GM23338 (cell line): ENCODE results near the gene PSMD10. TPM values are rescaled to one million over a fixed set of nuclear protein-coding genes. Genes with fewer than 3 reads are reported as not detected.

Experiments used
- ATAC-seq: fragments of 200-7000 bp; cut with Tn5 transposase; 3 replicates; pipeline ENCODE4 v1.9.1; 2020
- DNase-seq: peaks from one replicate; pipeline ENCODE4 v3.0.0-alpha.2; 2015; ENCODE audit warnings: low spot score
- H2AFZ ChIP-seq: fragments of 200-600 bp; sonication (generic); 2 replicates; pipeline ENCODE4 v1.8.0; 2016; ENCODE audit warnings: antibody characterized with exemption, mild to moderate bottlenecking, moderate library complexity
- H3F3A ChIP-seq: fragments of 200-600 bp; sonication (generic); replicated peaks from 2 replicates; pipeline ENCODE4 v1.8.0; 2017; ENCODE audit warnings: antibody characterized with exemption, mixed run types, low read depth
- H3K27ac ChIP-seq: fragments of 200-600 bp; sonication (generic); 2 replicates; pipeline ENCODE4 v1.6.1; 2016; ENCODE audit warnings: low read depth
- H3K27me3 ChIP-seq: fragments of 200-600 bp; sonication (generic); 2 replicates; pipeline ENCODE4 v1.8.0; 2016; ENCODE audit warnings: mild to moderate bottlenecking, mixed run types, moderate library complexity; ENCODE audit not compliant: insufficient read depth
- H3K36me3 ChIP-seq: fragments of 200-600 bp; sonication (generic); 2 replicates; pipeline ENCODE4 v1.8.0; 2016; ENCODE audit warnings: mild to moderate bottlenecking; ENCODE audit not compliant: insufficient read depth
- H3K4me1 ChIP-seq: fragments of 200-600 bp; sonication (generic); 2 replicates; pipeline ENCODE4 v1.8.0; 2016; ENCODE audit warnings: mild to moderate bottlenecking, moderate library complexity; ENCODE audit not compliant: insufficient read depth
- H3K4me2 ChIP-seq: fragments of 200-600 bp; sonication (generic); 2 replicates; pipeline ENCODE4 v1.7.1; 2017; ENCODE audit warnings: mixed run types
- H3K4me3 ChIP-seq: fragments of 200-600 bp; sonication (generic); 2 replicates; pipeline ENCODE4 v1.6.1; 2016; ENCODE audit warnings: mixed run types
- H3K79me2 ChIP-seq: fragments of 200-600 bp; sonication (generic); replicated peaks from 2 replicates; pipeline ENCODE4 v1.8.0; 2017; ENCODE audit warnings: mild to moderate bottlenecking; ENCODE audit not compliant: insufficient read depth
- H3K9me2 ChIP-seq: fragments of 200-600 bp; sonication (generic); 2 replicates; pipeline ENCODE4 v1.8.0; 2017; ENCODE audit not compliant: insufficient read depth
- H4K20me1 ChIP-seq: fragments of 200-600 bp; sonication (generic); replicated peaks from 2 replicates; pipeline ENCODE4 v1.8.0; 2017; ENCODE audit warnings: mild to moderate bottlenecking; ENCODE audit not compliant: insufficient read depth
- H3K27ac Mint-ChIP-seq: 2 replicates; pipeline ENCODE4 v1.8.0; 2020; ENCODE audit warnings: inconsistent platforms, mild to moderate bottlenecking, moderate library complexity, mixed read lengths
- H3K27me3 Mint-ChIP-seq: 3 replicates; pipeline ENCODE4 v1.8.0; 2022; ENCODE audit warnings: low read depth, mild to moderate bottlenecking, moderate library complexity, mixed read lengths, inconsistent platforms; ENCODE audit not compliant: insufficient read depth, poor library complexity
- H3K36me3 Mint-ChIP-seq: 3 replicates; pipeline ENCODE4 v1.8.0; 2021; ENCODE audit warnings: low read depth, mild to moderate bottlenecking, inconsistent platforms, moderate library complexity, mixed read lengths
- H3K4me1 Mint-ChIP-seq: 3 replicates; pipeline ENCODE4 v1.8.0; 2020; ENCODE audit warnings: mild to moderate bottlenecking, inconsistent platforms, mixed read lengths
- H3K4me3 Mint-ChIP-seq: 3 replicates; pipeline ENCODE4 v1.8.0; 2021; ENCODE audit warnings: moderate library complexity, mild to moderate bottlenecking, inconsistent platforms, mixed read lengths
- H3K9me3 Mint-ChIP-seq: 3 replicates; pipeline ENCODE4 v1.8.0; 2020; ENCODE audit warnings: moderate library complexity, mild to moderate bottlenecking, inconsistent platforms, mixed read lengths
- CREB1 ChIP-seq: fragments of 250-450 bp; sonication (Bioruptor Pico); IDR thresholded peaks from 2 replicates; pipeline ENCODE4 v1.5.0; 2020; ENCODE audit warnings: low read depth, mild to moderate bottlenecking, moderate library complexity
- CTCF ChIP-seq, 2 experiments: fragments of 200-600 bp in 1 of 2; sonication (generic) in 1 of 2; conservative IDR thresholded peaks; 2 replicates each; pipeline versions ENCODE4 v1.5.1 to v1.6.1; 2016 to 2017; ENCODE audit warnings: antibody characterized with exemption in 2 of 2, low read depth in 2 of 2, mild to moderate bottlenecking in 2 of 2, moderate library complexity in 1 of 2
- ETS1 ChIP-seq: IDR thresholded peaks from 2 replicates; pipeline ENCODE4 v1.6.1; 2016; ENCODE audit warnings: antibody characterized with exemption
- EZH2 ChIP-seq: fragments of 200-600 bp; sonication (generic); IDR thresholded peaks from one replicate; pipeline ENCODE4 v1.8.0; 2017; ENCODE audit warnings: antibody characterized with exemption, mild to moderate bottlenecking, low read depth; ENCODE audit not compliant: unreplicated experiment
- EZH2phosphoT487 ChIP-seq: fragments of 200-600 bp; sonication (generic); IDR thresholded peaks from one replicate; pipeline ENCODE4 v1.8.1; 2018; ENCODE audit warnings: antibody characterized with exemption; ENCODE audit not compliant: unreplicated experiment
- JUNB ChIP-seq: IDR thresholded peaks from one replicate; pipeline ENCODE4 v1.6.1; 2016; ENCODE audit warnings: antibody characterized with exemption; ENCODE audit not compliant: unreplicated experiment
- NANOG ChIP-seq: IDR thresholded peaks from 2 replicates; pipeline ENCODE4 v1.6.1; 2016; ENCODE audit warnings: antibody characterized with exemption, borderline replicate concordance
- POLR2AphosphoS5 ChIP-seq: IDR thresholded peaks from 2 replicates; pipeline ENCODE4 v1.6.1; 2016; ENCODE audit warnings: antibody characterized with exemption, low read depth
- REST ChIP-seq: IDR thresholded peaks from one replicate; pipeline ENCODE4 v1.6.1; 2018; ENCODE audit warnings: antibody characterized with exemption; ENCODE audit not compliant: unreplicated experiment
- STAT1 ChIP-seq: IDR thresholded peaks from one replicate; pipeline ENCODE4 v1.6.1; 2016; ENCODE audit warnings: antibody characterized with exemption; ENCODE audit not compliant: unreplicated experiment
- ZNF114 ChIP-seq: fragments of 250-450 bp; sonication (Bioruptor Pico); IDR thresholded peaks from 2 replicates; pipeline ENCODE4 v1.5.0; 2020; ENCODE audit warnings: mild to moderate bottlenecking, moderate library complexity
- ZNF331 ChIP-seq: fragments of 250-450 bp; sonication (Bioruptor Pico); IDR thresholded peaks from 2 replicates; pipeline ENCODE4 v1.5.0; 2020; ENCODE audit warnings: low read depth, mild to moderate bottlenecking, moderate library complexity
- ZNF462 ChIP-seq: fragments of 250-450 bp; sonication (Bioruptor Pico); IDR thresholded peaks from 2 replicates; pipeline ENCODE4 v1.5.0; 2020; ENCODE audit warnings: mild to moderate bottlenecking, moderate library complexity
- polyA plus RNA-seq: library from polyadenylated mRNA; unstranded; fragments of >200 nt; fragmentation: Nextera tagmentation; extraction: Ambion mirVana; gene quantifications from 2 replicates; pipeline ENCODE4 v1.2.1, GENCODE V29; 2016
- total RNA-seq: library from RNA; depleted of rRNA; stranded (reverse); fragments of >200 nt; shearing (Covaris generic); gene quantifications from 2 replicates; pipeline ENCODE4 v1.2.3, GENCODE V29; 2014

PSMD10 gene
- total and polyA plus RNA-seq, 2 experiments from 2014 or later = 53.0 to 61.2 TPM

GRCh38 chrX:108132876-108133275 is 41.5 kb upstream of the PSMD10 start:
- H3K4me3 Mint-ChIP-seq = no peak overlapping the region
- H3F3A ChIP-seq = no peaks in the 10 kb centered on the region
- no peak for ATAC-seq
- no peaks in the 10 kb centered on the region for H3K9me2 ChIP-seq
- no peak overlapping the region for H2AFZ ChIP-seq
- no peaks in the 10 kb centered on the region for H3K4me1 ChIP-seq
- H3K4me2 ChIP-seq = no peak overlapping the region
- no peaks in the 10 kb centered on the region for H3K9me3 Mint-ChIP-seq
- no peak for DNase-seq
- TF ChIP-seq EZH2 (no peak), STAT1 (no peak), REST (no peak), NANOG (no peak), ZNF331 (CRISPR knock-in tag) (no peak), CREB1 (CRISPR knock-in tag) (no peak), EZH2phosphoT487 (no peak), POLR2AphosphoS5 (no peak), ZNF114 (CRISPR knock-in tag) (no peak), ZNF462 (no peak), CTCF (conservative IDR thresholded peaks at IDR 0.05; ENCODE audit: low read depth in 2 of 2) (no peak), ETS1 (no peak), JUNB (no peak)
- H3K27ac ChIP-seq = no peak overlapping the region
- no peaks in the 10 kb centered on the region for H3K79me2 ChIP-seq
- no peak overlapping the region for H3K4me3 ChIP-seq
- H3K4me1 Mint-ChIP-seq = no peaks in the 10 kb centered on the region
- no peak overlapping the region for H3K27ac Mint-ChIP-seq
- no peaks in the 10 kb centered on the region for H3K27me3 Mint-ChIP-seq
- no peaks in the 10 kb centered on the region for H3K36me3 Mint-ChIP-seq
- no peaks in the 10 kb centered on the region for H3K36me3 ChIP-seq
- no peaks in the 10 kb centered on the region for H4K20me1 ChIP-seq
- H3K27me3 ChIP-seq = no peaks in the 10 kb centered on the region
